Raji (cell line): Measurements from ENCODE around the gene SLC16A6.

Source experiments
- POLR2A ChIP-seq: IDR thresholded peaks from 2 replicates; pipeline ENCODE4 v1.6.1; 2011; ENCODE audit warnings: low read depth, low read length, control low read depth; ENCODE audit not compliant: insufficient read depth

SLC16A6 gene

DNA sequence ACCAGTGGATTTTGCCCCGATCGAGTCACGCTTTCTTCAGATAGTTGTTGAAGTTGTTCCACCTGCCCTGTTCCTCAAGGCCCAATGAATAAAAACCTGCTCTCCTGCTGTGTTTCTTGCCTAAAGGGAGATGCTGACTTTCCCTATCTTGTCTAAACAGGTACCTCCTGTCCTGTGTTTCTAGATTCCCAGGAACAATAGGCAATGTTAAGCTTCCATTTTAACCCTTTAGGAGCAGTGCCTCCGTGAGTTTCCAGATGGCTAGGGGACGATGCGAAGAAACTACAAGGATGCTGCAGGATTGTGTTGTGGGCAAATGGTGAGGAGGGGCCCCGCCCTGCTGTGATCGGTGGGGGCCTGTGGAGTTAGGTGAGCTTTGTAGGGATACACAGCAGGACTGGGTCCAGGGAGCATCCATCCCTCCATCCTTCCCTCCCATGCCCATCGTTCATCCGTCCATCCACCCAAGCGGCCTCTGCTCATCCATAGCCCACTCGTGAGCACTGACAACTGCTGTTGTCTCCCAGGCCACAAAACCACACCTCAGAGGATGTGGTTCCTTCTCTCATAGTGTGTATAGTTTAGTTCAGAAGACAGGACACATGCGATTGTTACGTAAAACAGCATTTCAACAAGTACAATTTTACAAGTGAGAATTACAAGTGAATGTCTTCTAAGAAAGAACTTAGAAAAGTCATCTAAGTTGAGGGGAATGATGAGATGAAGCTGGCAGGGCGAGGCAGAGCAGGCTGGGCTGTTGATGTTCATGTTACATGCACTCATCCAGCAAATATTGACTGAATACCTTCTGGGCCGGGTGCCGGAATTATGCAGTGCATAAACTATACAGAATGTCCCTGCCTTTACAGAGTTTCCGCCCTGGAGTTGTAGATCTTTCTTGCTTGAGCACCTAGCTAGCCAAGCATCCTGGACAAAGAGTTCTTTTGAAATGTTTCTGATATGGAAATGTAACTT is 5.6 kb upstream of the SLC16A6 start:
- no peak for TF ChIP-seq POLR2A

DNA sequence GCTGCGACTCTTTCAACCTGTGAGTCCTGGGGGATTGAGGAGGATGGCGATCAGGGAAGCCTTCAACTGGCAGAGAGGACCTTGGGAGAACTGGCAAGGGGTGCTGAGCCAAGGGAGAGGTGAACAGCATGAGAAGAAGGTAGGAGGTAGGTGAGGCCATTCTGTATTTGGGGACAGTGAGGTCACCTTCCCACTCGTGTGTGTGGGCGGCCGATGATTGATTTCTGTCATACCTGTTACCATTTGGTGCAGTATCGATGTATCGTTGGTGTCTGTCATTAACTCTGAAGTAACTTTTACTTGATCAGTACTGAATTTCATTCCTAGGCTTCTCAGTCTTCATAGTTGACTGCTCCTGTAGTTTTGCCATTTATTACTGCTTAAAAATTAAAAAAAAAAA is 4.2 kb upstream of the SLC16A6 start:
- TF ChIP-seq POLR2A, result no peak

DNA sequence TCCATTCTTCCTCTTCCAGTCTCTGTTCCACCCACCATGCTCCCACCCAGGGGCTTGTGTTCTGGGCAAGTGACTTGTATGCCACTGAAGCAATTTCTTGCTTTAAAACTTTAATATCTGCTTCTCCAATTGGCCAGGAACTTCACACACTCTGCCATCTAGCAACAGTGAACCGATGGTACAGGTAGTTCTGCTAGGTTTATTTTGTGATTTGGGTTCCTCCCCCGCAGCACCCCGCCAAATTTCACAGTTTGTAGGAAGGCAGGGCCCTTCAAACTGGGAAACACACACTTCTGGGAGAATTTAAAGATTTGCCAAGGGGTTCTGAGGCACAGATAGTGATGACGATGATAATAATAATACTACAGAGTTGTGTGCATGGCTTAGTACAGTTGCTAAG is 3.7 kb upstream of the SLC16A6 start:
- no peak for TF ChIP-seq POLR2A

DNA sequence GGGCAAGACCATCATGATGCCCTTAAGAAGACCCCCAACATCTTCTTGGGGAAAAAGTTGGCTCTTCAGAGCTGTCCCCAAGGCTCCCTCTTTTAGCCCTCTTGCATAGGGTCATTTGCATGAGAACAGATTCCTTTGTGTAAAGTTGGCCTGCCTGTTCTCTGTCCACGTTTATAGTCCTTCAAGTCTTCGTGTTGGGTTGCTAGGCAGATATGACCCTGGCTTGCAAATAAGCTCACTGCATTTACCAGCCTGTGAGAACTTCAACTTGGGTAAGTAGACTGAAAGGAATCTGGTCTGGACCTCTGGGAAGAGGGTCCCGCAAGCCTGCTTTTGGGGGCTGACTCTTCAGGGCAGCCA is 3.2 kb upstream of the SLC16A6 start:
- TF ChIP-seq POLR2A, result no peak

DNA sequence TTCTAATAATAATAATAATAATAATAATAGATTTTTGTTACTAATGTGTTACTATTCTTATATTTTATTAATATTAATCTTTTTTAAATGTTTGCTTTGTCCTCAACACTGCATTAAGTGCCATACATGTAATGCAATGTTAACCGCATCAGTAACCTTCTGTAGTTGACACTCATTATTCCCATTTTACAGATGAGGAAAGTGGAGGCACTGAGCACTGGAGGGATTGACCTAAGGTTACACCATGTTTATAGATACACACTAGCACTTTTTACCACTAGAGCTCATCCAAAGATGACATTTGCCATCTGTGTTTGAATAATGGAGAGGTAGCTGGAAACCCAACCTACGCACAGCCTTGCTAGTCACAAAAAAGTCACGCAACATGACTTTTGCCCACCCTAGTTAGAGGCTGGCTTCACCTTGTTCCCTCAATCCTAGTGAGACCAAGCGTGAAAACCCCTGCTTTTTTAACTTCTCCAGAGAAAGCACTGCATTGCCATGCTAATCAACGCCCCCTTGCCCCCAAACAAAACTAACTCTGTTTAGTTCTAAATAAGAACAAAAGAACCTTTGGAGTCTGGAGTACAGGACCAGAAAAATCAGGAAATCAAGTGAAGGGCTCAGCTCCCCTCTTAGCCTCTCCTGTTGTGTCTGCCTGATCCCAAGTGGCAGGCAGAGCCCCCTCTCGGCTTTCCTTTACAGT is 2.7 kb upstream of the SLC16A6 start:
- no peak for TF ChIP-seq POLR2A

DNA sequence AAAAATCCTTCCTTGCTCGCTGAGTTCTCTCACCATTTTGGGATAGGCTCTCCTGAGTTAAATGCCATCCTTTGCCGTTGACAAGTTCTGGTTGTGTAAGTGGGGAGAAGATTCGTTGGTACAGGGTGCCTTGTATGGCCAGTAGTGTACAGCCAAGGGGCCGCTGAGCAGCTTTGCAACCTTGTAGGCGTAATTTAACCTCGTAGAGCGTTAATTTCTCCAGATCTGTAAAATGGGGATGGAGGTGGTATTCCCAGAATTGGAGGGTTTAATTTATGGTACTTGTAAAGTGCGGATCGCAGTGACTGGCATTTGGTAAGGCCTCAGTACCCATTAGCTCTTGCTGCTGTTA is 1.7 kb upstream of the SLC16A6 start:
- TF ChIP-seq POLR2A, result no peak

DNA sequence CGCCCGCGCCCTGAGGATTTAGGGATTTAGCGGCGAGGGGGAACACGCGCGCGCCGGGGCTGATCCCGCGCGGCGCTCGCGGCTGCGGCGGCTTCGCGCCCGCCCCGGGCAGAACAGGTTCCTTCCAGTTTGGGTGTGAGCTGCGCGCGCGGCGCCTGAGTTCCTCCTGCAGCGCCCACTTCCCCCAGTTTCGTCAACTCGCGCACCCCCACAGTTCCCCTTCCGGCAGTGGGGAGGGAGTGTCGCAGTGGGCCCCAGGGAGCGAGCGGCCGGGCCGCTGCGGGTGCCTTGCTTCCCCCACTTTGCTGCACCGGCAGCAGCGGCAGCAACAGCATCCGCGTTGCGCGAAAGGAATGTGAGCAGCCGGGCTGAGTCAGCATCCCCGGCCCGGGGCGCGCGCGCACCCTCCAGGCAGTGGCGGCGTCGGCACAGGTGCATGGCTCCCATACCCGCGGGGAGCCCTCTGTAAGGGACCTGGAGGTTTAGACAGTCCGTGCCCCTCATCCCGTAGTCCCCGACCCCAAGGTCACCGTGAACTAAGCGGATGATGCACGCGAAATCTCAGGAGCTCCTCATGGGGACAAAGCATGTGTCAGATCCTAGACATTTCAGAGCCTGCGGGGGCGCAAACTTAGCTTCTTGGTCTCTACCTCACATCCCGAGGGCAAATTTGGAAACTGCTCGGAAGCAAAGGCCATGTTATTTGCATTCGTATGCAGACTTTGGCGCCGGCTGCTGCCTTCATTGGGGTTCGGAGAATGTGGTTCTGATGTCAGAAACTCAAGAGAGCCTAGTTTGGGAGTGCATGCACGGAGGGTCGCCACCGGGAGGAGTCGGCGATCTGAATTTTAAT is 1.1 kb upstream of the SLC16A6 start:
- peak; percentile 82 for TF ChIP-seq POLR2A

DNA sequence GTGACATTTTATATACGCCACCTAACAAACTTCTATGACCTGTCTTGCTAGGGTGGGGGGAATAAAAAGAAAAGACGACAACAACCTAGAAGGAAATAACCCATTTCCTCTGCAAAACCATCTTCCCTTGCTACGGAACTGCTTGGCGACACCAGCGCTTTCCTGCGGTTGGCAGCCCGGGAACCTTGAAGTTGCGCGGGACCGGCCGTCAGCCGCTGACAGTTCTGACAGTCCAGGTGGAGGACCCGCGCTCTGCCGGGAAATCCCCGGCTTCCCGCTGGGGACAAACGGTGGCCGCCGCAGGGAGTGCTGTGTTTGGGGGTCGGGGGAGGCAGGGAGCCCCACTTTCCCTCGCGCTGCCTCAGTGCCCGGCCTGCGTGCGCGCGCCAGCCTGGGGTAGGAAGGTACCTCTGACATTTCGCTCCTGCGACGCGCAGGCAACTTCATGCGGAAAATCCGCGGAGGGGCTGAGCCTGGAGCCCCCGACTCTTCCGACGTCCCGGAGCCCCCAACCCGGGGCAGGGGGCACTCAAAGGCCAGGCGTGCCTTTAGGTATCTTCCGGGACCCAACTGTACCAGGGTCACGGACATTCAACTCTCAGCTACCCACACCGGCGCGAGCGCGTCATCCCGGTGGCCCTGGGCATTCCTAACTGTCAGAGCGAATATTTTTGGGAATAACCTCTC is 516 bp downstream of the SLC16A6 start:
- peak; percentile 46 for TF ChIP-seq POLR2A

DNA sequence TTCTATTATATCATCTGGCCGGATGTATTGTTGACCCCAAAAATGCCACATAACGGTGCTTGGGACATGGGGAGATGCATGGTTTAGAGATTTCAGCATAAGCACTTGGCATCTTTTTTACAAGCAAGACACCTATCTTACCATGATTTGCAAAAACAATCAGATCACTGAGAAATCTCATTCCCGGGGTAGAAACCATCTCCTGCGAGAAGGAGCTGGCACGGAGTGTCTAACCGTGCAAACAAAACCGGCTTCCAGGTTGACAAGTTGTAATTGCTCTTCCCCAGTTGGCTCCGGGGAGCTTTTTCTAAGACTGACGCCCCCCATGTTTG is 1.0 kb downstream of the SLC16A6 start:
- TF ChIP-seq POLR2A, result no peak

DNA sequence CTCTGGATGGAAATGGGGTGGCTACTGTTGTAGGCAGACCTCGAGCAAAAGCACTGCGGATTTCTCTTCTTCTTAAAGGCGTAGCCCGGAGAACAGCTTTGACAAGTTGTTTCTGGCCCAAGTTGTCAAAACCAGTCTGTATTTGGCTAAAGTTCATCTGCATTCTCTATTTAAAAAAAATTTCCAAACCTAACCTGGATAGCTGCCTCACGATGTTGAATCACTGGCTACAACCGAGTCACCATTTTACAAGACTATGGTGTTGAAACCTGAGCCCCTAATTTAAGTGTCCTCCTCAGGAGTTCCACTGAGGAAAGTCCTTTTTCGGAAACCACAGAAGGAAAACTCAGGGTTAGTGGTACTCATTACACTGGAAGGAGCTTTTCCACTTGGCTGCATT is 1.5 kb downstream of the SLC16A6 start:
- no peak for TF ChIP-seq POLR2A

DNA sequence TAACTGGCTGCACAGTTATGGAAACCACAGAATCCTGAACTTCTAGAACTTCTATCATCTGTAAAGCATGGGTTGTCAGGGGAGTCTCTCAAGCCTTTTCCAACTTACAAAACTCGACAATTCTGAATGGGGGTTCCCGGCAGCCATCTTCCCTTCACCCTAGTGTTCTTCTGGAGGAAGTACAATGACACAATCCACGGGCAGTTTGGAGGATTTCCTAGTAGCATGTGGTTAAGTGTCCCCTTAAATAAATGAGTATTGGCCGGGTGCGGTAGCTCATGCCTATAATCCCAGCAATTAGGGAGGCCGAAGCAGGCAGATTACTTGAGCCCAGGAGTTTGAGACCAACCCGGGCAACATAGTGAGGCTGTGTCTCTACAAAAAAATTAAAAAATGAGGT is 2.1 kb downstream of the SLC16A6 start:
- TF ChIP-seq POLR2A, result no peak; the same call in 1 of the 2 replicates

DNA sequence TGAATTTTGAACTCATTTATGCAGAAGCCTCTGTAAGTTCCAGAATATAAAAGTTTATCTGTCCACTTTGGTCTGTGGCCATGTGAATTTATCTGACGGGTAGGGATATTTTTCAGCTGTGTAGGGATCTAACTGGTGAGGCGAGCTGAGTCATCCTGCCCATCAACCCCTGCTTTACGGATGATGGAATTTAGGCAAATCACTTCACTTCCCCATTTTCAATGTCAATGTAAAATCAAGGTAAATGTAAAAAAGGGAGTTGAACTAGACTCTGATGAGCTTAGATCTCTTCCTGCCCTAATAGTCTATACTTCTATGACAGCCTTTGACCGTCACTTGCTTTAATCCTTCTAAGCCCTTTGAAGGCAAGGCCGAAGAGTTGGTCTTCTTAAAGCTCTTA is 2.6 kb downstream of the SLC16A6 start:
- TF ChIP-seq POLR2A, result peak; percentile 67

DNA sequence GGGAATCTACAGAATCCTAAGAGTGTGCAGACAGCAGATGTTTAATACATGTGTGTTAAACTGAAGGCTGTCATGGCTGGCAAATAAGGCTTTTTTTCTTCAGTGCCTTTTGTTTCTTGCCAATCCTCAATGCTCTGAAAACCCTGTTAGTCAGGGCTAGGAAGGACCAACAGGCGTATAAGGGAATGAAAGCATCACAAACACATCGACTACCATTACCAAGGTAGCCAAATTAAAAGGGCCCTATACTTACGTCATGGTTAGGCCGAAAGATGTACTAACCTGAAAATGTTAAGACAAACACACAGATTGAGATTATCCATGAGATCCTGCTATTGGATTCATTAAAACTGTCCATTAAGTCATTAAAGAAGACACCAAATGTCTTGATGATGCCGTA is 13.1 kb downstream of the SLC16A6 start:
- no peak for TF ChIP-seq POLR2A

DNA sequence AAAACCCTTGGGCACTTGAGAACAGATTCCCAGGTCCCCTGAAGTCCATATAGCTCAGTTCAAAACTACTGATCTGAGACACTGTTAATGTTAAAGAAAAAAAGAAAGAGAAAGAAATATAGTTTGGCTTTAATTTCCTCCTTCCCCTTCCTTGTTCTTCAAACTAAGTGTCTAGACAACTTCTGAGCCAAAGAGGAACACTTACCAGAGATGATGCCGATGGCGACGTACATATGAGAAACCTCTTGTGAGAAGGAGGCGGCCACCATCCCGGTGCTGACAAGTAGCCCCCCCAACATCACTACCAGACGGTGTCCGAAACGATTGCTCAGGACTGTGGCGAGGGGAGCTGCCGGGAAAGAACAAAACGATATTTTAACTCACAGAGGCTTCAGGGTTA is 17.2 kb downstream of the SLC16A6 start:
- TF ChIP-seq POLR2A, result no peak
